ENCODE results near the gene SCT. TPM values are rescaled to one million over a fixed set of nuclear protein-coding genes. Genes with fewer than 3 reads are reported as not detected.
"Not testable (repeated sequence)": the region's sequence is repeated elsewhere in the genome, so short reads cannot be mapped to it uniquely, and the experiment has no call there.

SCT gene
- not detected in 2 replicates for polyA plus RNA-seq (2014; cell fraction: cytosol; rRNA removed)
- not detected in 2 replicates for polyA plus RNA-seq (2014; cell fraction: nucleus; rRNA removed)

- no peak for DNase-seq (ENCODE audit: low spot score)
Observed at GRCh38 chr11:626475-627307, at the start of gene SCT. SCT (minus strand) TSS chr11:627181; CDS start chr11:627143, 38 bp downstream.

DNA sequence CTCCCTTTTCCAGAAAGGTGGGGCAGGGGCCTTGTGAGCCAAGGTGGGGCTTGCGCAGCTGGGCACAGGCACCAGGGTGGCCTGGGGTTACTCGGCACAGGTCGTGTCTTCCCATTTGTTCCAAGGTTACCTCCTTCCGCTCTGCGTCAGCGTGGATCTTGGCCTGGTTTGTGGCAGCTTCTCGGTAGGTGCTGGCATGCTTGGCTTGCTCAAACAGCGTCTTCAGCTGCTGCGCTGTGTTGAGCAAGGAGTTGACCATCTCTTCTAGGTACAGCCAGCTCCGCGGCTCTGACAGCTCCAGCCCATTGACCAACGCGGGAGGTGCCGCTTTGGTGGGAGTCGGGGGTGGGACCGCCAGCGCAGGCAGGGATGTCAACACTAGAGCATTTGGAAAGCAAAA lies 47.4 kb upstream of the SCT start:
- no peak for DNase-seq (ENCODE audit: low spot score)

GRCh38 chr11:673866-674265 lies 46.9 kb upstream of the SCT start:
- no peak for DNase-seq (ENCODE audit: low spot score)

GRCh38 chr11:665704-666281 lies 38.8 kb upstream of the SCT start:
- no peak for DNase-seq (ENCODE audit: low spot score)

DNA sequence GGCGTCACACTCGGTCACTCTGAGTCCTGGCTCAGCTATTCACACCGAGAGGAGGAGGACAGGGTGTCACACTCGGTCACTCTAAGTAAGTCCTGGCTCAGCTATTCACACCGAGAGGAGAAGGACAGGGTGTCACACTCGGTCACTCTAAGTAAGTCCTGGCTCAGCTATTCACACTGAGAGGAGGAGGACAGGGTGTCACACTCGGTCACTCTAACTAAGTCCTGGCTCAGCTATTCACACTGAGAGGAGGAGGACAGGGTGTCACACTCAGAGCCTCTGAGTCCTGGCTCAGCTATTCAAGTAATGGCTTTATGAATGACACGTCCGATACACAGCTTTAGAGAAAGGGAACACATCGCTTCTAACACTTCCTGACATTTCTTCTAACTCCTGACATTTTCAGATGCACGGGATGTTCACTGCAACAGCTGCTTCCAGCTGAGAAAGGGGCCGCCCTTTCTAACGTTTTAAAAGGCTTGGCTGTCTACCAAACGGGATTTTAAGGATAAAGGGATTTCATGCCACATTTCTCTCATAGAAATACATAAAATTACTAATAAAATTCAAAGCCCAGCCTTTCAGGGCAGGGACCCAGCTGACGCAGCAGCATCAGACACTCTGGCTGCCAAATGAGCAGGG lies 38.2 kb upstream of the SCT start:
- no peak for DNase-seq (ENCODE audit: low spot score)

DNA sequence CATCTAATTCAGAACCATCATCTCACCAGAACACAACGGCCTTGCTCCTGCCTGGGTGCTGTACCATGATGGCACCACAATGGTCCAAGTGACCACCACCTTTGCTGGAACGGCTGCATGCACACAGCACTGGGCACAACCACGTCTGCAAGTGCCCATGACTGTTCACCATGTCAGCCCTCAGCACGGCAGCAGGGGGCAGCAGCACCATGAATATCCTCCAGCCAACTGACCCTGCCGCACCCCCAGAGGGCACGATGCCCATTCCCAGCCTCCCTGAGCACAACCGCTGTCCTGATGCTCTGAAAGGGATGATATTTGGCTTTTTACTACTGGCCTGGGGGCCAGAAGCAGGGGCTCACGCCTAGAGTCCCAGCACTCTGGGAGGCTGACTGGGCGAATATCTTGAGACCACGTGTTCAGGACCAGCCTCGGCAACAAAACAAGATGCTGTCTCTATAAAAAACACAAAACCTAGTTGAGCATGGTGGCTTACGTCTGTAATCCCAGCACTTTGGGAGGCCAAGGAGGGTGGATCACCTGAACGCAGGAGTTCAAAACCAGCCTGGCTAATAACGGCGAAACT lies 35.8 kb upstream of the SCT start:
- peak; percentile 25 for DNase-seq (ENCODE audit: low spot score)

DNA sequence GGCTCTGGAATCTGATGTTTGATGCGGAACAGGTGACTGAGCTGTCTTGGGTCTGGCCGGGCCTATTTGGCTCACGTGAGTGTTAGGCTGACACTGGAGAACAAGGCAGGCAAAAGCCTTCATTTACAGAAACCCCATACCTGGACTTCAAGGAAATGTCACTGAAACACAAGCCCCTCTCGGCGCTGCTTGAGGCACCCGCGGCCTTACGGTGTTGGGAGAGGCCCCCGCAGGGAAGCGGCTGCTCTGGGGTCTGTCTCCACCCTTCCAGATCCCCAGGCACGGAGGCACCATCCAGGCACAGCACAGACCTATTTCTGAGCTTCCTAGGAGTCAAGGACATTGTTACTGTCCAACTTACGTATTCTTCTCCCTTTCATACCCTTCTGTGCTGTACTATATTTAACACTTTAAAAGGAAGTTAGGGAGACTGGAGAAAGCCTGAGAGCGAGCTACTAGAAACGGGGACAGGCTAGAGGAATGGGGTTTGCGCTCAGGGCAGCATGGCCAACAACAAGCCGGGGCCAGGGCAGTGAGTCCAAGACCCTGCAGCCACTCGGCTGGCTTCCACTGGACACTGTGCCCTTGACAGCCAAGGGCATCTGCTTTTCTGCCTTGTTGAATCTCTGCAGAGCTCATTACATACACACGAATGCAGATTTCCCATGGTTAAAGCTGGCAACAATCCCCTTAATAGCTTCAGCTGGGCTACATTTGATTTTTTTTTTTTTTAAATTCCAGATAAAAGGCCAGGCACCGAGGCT lies 33.9 kb upstream of the SCT start:
- DNase-seq (ENCODE audit: low spot score) = no peak

DNA sequence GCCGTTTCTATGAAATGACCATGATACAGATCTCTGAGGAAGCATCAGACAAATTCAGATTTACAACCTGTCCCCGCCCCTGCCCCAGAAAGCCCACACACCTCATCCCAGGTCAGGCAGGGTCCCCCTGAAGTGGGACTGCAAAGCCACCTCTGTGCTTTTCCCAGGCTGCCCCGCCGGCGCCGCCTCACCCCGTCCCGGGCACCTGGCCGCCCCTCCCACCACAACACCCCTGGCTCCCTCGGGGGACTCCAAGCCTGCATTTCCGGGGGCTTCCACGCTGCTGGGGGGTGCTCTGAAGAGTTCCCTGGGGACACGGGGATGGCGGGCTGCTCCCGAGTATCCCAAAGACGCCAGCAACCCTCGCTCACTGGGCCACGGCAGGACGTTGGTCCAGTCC lies 33.3 kb upstream of the SCT start:
- DNase-seq (ENCODE audit: low spot score) = no peak

DNA sequence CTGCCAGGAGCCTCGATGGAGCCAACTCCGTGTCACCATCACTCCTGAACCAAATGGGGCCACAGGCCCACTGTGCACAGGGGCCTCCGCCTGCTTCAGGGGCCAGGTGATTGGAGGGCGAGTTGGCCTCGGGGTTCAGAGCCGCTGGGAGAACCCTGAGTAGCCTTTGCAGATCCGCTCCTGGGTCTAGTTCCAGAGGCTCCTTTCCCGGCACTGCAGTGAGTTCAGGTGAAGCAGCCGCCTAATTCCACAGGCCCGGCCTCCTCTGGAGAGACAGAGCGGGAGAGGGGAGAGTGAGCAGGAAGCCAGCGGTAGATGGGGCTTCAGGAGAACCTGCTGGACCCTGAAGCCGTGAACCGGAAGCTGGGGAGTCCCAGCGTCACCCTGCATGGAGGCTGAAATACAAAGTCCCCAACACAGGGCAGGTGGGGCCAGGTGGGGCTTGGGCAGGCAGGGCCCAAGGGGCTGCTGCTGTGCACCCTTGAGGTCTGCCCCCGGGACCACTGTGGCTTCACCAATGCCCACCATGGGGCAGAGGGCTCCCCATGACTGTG lies 32.6 kb upstream of the SCT start:
- DNase-seq (ENCODE audit: low spot score) = no peak

- no peak for DNase-seq (ENCODE audit: low spot score)
Observed at GRCh38 chr11:657691-658126, 30.7 kb upstream of the SCT start.

DNA sequence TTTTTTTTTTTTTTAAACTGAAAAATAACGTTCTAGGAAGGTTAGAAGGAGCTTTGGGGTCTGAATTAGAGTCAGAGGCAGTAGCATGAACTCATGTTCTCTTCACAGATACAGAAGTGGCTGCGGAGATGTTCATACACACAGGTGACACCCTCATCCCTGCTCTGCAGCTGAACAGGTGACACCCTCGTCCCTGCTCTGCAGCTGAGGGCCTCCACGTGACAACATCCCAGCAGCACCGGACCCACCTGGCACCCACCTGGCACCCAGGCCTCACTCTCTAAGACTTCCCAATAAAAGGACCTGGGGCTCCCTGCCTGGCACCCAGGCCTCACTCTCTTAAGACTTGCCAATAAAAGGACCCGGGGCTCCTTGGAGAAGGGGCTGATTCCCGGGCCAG lies 29.9 kb upstream of the SCT start:
- no peak for DNase-seq (ENCODE audit: low spot score)

GRCh38 chr11:656426-656825 lies 29.4 kb upstream of the SCT start:
- DNase-seq (ENCODE audit: low spot score) = no peak

DNA sequence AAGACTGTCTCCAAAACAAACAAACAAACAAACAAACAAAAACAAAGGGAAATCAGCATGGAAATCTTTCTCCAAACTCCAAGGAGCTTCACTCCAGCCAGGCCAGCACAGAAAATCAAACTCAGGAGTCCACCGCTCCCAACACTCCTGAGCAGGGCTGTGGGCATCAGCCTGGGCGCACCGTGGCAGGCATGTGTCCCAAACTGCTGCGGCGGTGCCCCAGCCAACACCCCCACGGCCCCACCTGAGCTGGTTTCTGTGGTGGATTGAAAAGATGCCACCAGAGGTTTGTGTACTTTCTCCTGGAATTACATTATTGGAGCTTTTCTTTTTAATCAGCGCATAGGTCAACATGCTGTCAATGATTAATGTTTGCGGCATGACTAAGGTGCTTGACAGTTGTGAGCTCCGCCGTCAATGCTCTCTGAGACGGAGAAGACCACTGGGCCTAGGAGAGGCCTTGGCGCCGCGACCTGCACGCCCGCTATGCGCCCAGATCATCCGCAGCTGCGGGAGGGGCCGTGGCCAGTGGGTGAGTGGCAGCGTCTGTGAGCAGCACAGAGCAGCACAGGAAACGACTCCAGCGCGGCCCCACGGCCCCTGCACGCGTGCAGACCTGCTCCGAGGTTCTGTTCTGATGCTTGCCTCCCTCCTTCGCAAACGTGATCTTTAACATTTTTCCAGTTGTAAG lies 28.2 kb upstream of the SCT start:
- DNase-seq (ENCODE audit: low spot score) = no peak

- not testable (repeated sequence) for DNase-seq (ENCODE audit: low spot score)
Observed at GRCh38 chr11:654444-654843, 27.5 kb upstream of the SCT start.

DNA sequence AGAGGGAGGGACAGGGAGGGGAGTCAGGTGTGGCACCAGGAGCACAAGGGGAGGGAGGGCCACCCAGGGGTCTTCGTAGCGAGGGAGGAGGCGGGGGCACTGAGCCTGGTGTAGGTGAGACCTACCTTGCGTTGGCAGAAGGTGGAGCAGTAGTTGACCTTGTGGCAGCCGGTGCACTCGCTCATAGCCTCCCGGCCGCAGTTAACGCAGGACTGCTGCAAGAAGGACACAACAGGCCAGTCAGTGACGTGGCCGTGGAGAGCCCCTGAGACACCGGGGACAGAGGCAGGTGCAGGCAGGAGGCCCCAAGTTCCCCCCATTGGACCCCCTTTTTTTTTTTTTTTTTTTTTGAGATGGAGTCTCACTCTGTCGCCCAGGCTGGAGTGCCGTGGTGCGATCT lies 26.9 kb upstream of the SCT start:
- no peak for DNase-seq (ENCODE audit: low spot score)

- not testable (repeated sequence) for DNase-seq (ENCODE audit: low spot score)
Observed at GRCh38 chr11:653136-653535, 26.2 kb upstream of the SCT start.

DNA sequence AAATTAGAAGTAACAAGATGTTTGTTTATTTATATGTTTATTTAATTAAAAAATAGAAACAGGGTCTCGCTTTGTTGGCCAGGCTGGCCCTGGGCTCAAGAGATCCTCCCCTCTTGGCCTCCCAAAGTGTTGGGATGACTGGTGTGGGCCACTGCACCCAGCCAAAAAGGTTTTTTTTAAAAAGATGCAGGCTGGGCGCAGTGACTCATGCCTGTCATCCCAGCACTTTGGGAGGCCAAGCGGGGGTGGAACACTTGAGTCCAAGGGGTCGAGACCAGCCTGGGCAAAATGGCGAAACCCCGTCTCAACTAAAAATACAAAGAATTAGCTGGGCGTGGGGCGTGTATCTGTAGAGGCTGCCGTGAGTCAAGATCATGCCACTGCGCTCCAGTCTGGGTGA lies 23.5 kb upstream of the SCT start:
- no peak for DNase-seq (ENCODE audit: low spot score)

- not testable (repeated sequence) for DNase-seq (ENCODE audit: low spot score)
Observed at GRCh38 chr11:647672-648158, 20.7 kb upstream of the SCT start.

- no peak for DNase-seq (ENCODE audit: low spot score)
Observed at GRCh38 chr11:646214-646613, 19.2 kb upstream of the SCT start.

DNA sequence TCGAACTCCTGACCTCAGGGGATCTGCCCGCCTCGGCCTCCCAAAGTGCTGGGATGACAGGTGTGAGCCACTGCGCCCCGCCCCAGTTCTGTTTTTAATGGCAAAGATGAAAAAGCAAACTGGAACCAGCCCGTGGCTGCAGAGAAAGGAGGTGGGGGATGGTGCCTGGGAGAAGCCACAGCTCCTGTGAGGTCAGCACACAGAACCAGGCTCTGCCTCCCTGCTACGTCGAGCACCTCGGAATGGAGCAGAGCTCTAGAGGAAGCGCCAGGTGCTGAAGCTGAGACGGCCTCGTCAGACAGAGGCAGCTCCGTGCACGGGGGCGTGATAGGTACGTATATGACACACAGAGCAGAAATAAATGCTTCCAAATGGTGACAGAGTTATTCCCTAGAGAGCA lies 18.6 kb upstream of the SCT start:
- DNase-seq (ENCODE audit: low spot score) = no peak
